NB4 (cell line): Measurements from ENCODE around the gene TMC4.

Experiments
- DNase-seq: peaks from one replicate; pipeline ENCODE4 v3.0.0; 2010; ENCODE audit warnings: low read depth
- H3K4me3 ChIP-seq: one replicate; pipeline ENCODE4 v1.5.1; 2011; ENCODE audit warnings: mild to moderate bottlenecking, low read depth, low read length, moderate library complexity
- CTCF ChIP-seq: IDR thresholded peaks from one replicate; pipeline ENCODE4 v1.5.1; 2012; ENCODE audit warnings: low read depth, low read length
- MAX ChIP-seq: IDR thresholded peaks from 2 replicates; pipeline ENCODE4 v1.6.1; 2011; ENCODE audit warnings: low read depth, low read length
- MYC ChIP-seq: IDR thresholded peaks from 2 replicates; pipeline ENCODE4 v1.6.1; 2011; ENCODE audit warnings: low read depth, low read length
- POLR2A ChIP-seq: IDR thresholded peaks from 2 replicates; pipeline ENCODE4 v1.6.1; 2011; ENCODE audit warnings: mild to moderate bottlenecking; ENCODE audit not compliant: insufficient read length; ENCODE audit errors: extremely low read depth

Gene TMC4

GRCh38 chr19:54142166-54142780 lies 30.7 kb downstream of the TMC4 start:
- TF ChIP-seq MAX (no peak), MYC (no peak), POLR2A (no peak), CTCF (no peak)
- no peak for DNase-seq
- no peak overlapping the region for H3K4me3 ChIP-seq

GRCh38 chr19:54141356-54141755 lies 31.6 kb downstream of the TMC4 start:
- TF ChIP-seq POLR2A: no peak
- TF ChIP-seq CTCF: no peak
- TF ChIP-seq MYC: no peak
- TF ChIP-seq MAX: no peak
- H3K4me3 ChIP-seq: no peak overlapping the region
- no peak for DNase-seq

- DNase-seq: no peak
- no peak for TF ChIP-seq CTCF
- no peak for TF ChIP-seq MYC
- H3K4me3 ChIP-seq: peak overlapping the region; percentile 54
Measured at GRCh38 chr19:54138489-54139256, 34.3 kb downstream of the TMC4 start.

GRCh38 chr19:54137699-54138488 lies 35.1 kb downstream of the TMC4 start, which contains the start of gene CNOT3:
TSS of gene CNOT3 (plus strand) at chr19:54137762. CDS start at chr19:54142979, 5,217 bp downstream.
- no peak for TF ChIP-seq CTCF
- TF ChIP-seq MAX: no peak
- TF ChIP-seq POLR2A: peak; percentile 54
- TF ChIP-seq MYC: no peak
- H3K4me3 ChIP-seq: peak within 1 kb of the TSS; percentile 71
- DNase-seq: no peak

- TF ChIP-seq POLR2A: peak; percentile 30
- peak; percentile 40 for TF ChIP-seq MAX
- TF ChIP-seq MYC: no peak
- H3K4me3 ChIP-seq: peak overlapping the region; percentile 71
- DNase-seq: peak; percentile 99
Measured at GRCh38 chr19:54136864-54137698, 35.9 kb downstream of the TMC4 start.
